HL-60 (cell line): Measurements from ENCODE around the gene MT1H.

ENCODE experiments used
- DNase-seq, 2 experiments: peaks; one replicate each; pipeline ENCODE4 v3.0.0-alpha.2; 2010 to 2020; ENCODE audit warnings: low read depth in 1 of 2, low spot score in 1 of 2
- H3K27ac ChIP-seq: fragments of 250-450 bp; sonication (Bioruptor Pico); replicated peaks from 2 replicates; pipeline ENCODE4 v1.5.1; 2020; ENCODE audit warnings: mild to moderate bottlenecking, moderate library complexity
- H3K27me3 ChIP-seq: fragments of 250-450 bp; sonication (Bioruptor Pico); 2 replicates; pipeline ENCODE4 v1.5.1; 2021; ENCODE audit warnings: mild to moderate bottlenecking, moderate library complexity; ENCODE audit not compliant: insufficient read depth, poor library complexity, severe bottlenecking
- H3K4me3 ChIP-seq: replicated peaks from 2 replicates; pipeline ENCODE4 v1.5.1; 2011; ENCODE audit warnings: mild to moderate bottlenecking, control low read depth, low read length; ENCODE audit not compliant: insufficient read depth
- GABPA ChIP-seq: IDR thresholded peaks from 2 replicates; pipeline ENCODE4 v1.6.1; 2012; ENCODE audit warnings: low read depth
- POLR2AphosphoS5 ChIP-seq: IDR thresholded peaks from 2 replicates; pipeline ENCODE4 v1.6.1; 2012; ENCODE audit warnings: low read depth
- REST ChIP-seq: IDR thresholded peaks from 2 replicates; pipeline ENCODE4 v1.6.1; 2012; ENCODE audit warnings: low read depth; ENCODE audit not compliant: insufficient replicate concordance
- SPI1 ChIP-seq: IDR thresholded peaks from 2 replicates; pipeline ENCODE4 v1.6.1; 2012; ENCODE audit warnings: low read depth, mild to moderate bottlenecking, borderline replicate concordance
- TF ChIP-seq, protein P1 (sequence below): IDR thresholded peaks from one replicate; pipeline ENCODE4 v1.5.1; 2011; ENCODE audit warnings: low read length, control low read depth, inconsistent platforms; ENCODE audit not compliant: insufficient read depth

The MT1H gene

DNA sequence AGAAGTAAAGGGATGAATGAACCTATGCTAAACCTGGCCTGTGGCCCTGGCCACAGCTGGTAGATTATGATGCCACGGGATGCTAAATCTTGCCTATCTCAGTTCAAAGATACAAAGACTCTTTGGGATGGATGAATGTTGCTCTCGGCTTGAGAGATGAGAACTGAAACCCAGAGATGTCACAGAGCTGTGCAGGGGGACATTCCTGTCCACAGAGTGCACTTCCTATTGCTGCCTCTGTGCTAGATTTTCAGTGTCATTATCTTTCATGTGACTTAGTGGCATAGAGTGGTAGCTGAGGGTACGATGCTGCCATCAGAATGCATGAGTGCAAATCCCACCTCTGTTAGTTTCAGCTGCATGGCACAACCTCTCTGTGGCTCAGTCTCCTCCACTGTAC, 39.5 kb upstream of the MT1H start:
- H3K4me3 ChIP-seq, result no peak overlapping the region
- no peak for DNase-seq
- H3K27me3 ChIP-seq, result peaks cover 57% of the 10 kb centered on the region
- H3K27ac ChIP-seq, result no peak overlapping the region
- TF ChIP-seq POLR2AphosphoS5, result no peak
- TF ChIP-seq, protein P1, sequence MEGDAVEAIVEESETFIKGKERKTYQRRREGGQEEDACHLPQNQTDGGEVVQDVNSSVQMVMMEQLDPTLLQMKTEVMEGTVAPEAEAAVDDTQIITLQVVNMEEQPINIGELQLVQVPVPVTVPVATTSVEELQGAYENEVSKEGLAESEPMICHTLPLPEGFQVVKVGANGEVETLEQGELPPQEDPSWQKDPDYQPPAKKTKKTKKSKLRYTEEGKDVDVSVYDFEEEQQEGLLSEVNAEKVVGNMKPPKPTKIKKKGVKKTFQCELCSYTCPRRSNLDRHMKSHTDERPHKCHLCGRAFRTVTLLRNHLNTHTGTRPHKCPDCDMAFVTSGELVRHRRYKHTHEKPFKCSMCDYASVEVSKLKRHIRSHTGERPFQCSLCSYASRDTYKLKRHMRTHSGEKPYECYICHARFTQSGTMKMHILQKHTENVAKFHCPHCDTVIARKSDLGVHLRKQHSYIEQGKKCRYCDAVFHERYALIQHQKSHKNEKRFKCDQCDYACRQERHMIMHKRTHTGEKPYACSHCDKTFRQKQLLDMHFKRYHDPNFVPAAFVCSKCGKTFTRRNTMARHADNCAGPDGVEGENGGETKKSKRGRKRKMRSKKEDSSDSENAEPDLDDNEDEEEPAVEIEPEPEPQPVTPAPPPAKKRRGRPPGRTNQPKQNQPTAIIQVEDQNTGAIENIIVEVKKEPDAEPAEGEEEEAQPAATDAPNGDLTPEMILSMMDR, result no peak
- no peak for TF ChIP-seq SPI1
- TF ChIP-seq GABPA, result no peak
- TF ChIP-seq REST, result no peak

- H3K27ac ChIP-seq, result no peak overlapping the region
- no peak for DNase-seq
- peaks cover 58% of the 10 kb centered on the region for H3K27me3 ChIP-seq
- no peak overlapping the region for H3K4me3 ChIP-seq
- no peak for TF ChIP-seq SPI1
- no peak for TF ChIP-seq POLR2AphosphoS5
- TF ChIP-seq GABPA, result no peak
- no peak for TF ChIP-seq REST
- TF ChIP-seq, protein P1, result no peak
Observed at GRCh38 chr16:56631197-56631596, 38.4 kb upstream of the MT1H start.

DNA sequence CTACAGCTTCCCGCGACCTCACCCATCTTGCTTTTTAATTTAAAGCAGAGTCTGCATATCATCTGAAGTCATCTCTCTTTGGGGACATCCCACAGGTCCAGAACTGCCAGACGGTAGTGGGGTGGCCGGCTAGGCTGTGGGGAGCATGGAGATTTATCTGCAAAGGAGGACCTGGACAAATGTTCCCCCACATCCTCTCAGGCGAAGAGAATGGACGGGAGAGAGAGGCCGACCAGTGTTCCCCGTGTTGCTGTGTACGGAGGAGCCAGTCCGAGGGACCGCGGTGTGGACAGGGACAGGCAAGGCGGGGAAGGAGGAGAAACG, 37.8 kb upstream of the MT1H start:
- TF ChIP-seq REST (no peak), POLR2AphosphoS5 (no peak), SPI1 (no peak), GABPA (no peak)
- TF ChIP-seq, protein P1, result no peak
- H3K4me3 ChIP-seq, result peak overlapping the region; percentile 39
- H3K27me3 ChIP-seq, result peaks cover 60% of the 10 kb centered on the region
- H3K27ac ChIP-seq, result no peak overlapping the region
- DNase-seq, result no peak
